CD4-positive, CD25-positive, alpha-beta regulatory T cell (primary cell): ENCODE data around the gene RP9. TPM values are rescaled to one million over a fixed set of nuclear protein-coding genes. Genes with fewer than 3 reads are reported as not detected.

Experiments used
- ATAC-seq, 2 donors: fragments of 150-1000 bp; cut with Tn5 transposase; one replicate each; pipeline ENCODE4 v1.10.0; 2021; ENCODE audit warnings: low read depth in 2 of 2, moderate number of reproducible peaks in 2 of 2, moderate library complexity in 1 of 2
- DNase-seq, 3 donors: peaks; one replicate each; pipeline versions ENCODE4 v3.0.0 to v3.0.0-alpha.2; 2012 to 2022; ENCODE audit warnings: mixed read lengths in 1 of 3
- H3K27ac ChIP-seq: one replicate; pipeline ENCODE4 v1.7.0; 2013; ENCODE audit warnings: mild to moderate bottlenecking, low read length; ENCODE audit not compliant: insufficient read depth, poor library complexity, severe bottlenecking
- H3K27me3 ChIP-seq: one replicate; pipeline ENCODE4 v1.7.0; 2013; ENCODE audit warnings: low read length; ENCODE audit not compliant: control insufficient read depth, insufficient read depth
- H3K36me3 ChIP-seq: one replicate; pipeline ENCODE4 v1.7.0; 2013; ENCODE audit warnings: mild to moderate bottlenecking, low read length, moderate library complexity; ENCODE audit not compliant: control insufficient read depth, insufficient read depth
- H3K4me1 ChIP-seq: 2 replicates; pipeline ENCODE4 v1.7.0; 2013; ENCODE audit warnings: mild to moderate bottlenecking, low read length; ENCODE audit not compliant: insufficient read depth, control insufficient read depth, poor library complexity, severe bottlenecking
- H3K4me3 ChIP-seq: one replicate; pipeline ENCODE4 v1.7.0; 2013; ENCODE audit warnings: low read depth, mild to moderate bottlenecking, low read length, moderate library complexity
- H3K9me3 ChIP-seq, 2 experiments: 1 replicate in 1 of 2; 2 replicates in 1 of 2; pipeline ENCODE4 v1.7.0; 2013; ENCODE audit warnings: low read length in 2 of 2, mild to moderate bottlenecking in 1 of 2, moderate library complexity in 1 of 2; ENCODE audit not compliant: control insufficient read depth in 2 of 2
- H3K27ac Mint-ChIP-seq, 3 donors: one replicate each; pipeline ENCODE4 v1.8.0; 2020 to 2022; ENCODE audit warnings: mild to moderate bottlenecking in 3 of 3, mixed read lengths in 3 of 3, moderate library complexity in 2 of 3
- H3K27me3 Mint-ChIP-seq: one replicate; pipeline ENCODE4 v1.8.0; 2022; ENCODE audit warnings: mild to moderate bottlenecking, mixed read lengths
- H3K36me3 Mint-ChIP-seq: one replicate; pipeline ENCODE4 v1.8.0; 2020; ENCODE audit warnings: mixed read lengths
- H3K4me1 Mint-ChIP-seq, 4 donors: one replicate each; pipeline ENCODE4 v1.8.0; 2020 to 2022; ENCODE audit warnings: mixed read lengths in 4 of 4, mild to moderate bottlenecking in 1 of 4
- H3K4me3 Mint-ChIP-seq, 4 donors: one replicate each; pipeline ENCODE4 v1.8.0; 2020 to 2022; ENCODE audit warnings: mild to moderate bottlenecking in 4 of 4, mixed read lengths in 4 of 4, moderate library complexity in 3 of 4
- H3K9me3 Mint-ChIP-seq, 7 donors: one replicate each; pipeline ENCODE4 v1.8.0; 2020 to 2022; ENCODE audit warnings: mixed read lengths in 7 of 7, mild to moderate bottlenecking in 3 of 7, moderate library complexity in 2 of 7
- polyA plus RNA-seq, 4 donors: library from polyadenylated mRNA; unstranded; fragments of 300-500 nt; fragmentation: Illumina TruSeq; gene quantifications; one replicate each; pipeline ENCODE4 v1.2.3, GENCODE V29; 2021
- total RNA-seq: library from RNA; stranded (reverse); gene quantifications from one replicate; pipeline ENCODE4 v1.2.3, GENCODE V29; 2022

The RP9 gene
- total and polyA plus RNA-seq, 5 donors from 2014 or later, result 14.3 to 26.2 (median 20.7) TPM

- Mint-ChIP-seq H3K4me1 (peaks cover 0 to 8% (median 0%) of the 10 kb centered on the region in 4 donors), H3K4me3 (no peak overlapping the region), H3K27ac (no peak overlapping the region), H3K9me3 (peaks cover 0 to 1% (median 0%) of the 10 kb centered on the region in 7 donors), H3K36me3 (peaks cover 14% of the 10 kb centered on the region), H3K27me3 (peaks cover 11% of the 10 kb centered on the region)
- Histone ChIP-seq H3K9me3 (no peaks in the 10 kb centered on the region), H3K36me3 (peaks cover 11% of the 10 kb centered on the region), H3K27me3 (no peaks in the 10 kb centered on the region), H3K27ac (no peak overlapping the region), H3K4me1 (no peaks in the 10 kb centered on the region), H3K4me3 (no peak overlapping the region)
- ATAC-seq (no peak), DNase-seq (no peak)
Observed at GRCh38 chr7:33089142-33089541, 20.1 kb downstream of the RP9 start.

GRCh38 chr7:33087858-33088257, 21.3 kb downstream of the RP9 start:
- H3K27me3 ChIP-seq, result peaks cover 2% of the 10 kb centered on the region
- no peak overlapping the region for H3K4me3 Mint-ChIP-seq
- peaks cover 19% of the 10 kb centered on the region for H3K27me3 Mint-ChIP-seq
- H3K27ac ChIP-seq, result no peak overlapping the region
- H3K9me3 Mint-ChIP-seq, result peaks cover 0 to 1% (median 0%) of the 10 kb centered on the region in 7 donors
- no peaks in the 10 kb centered on the region for H3K4me1 ChIP-seq
- peaks cover 3% of the 10 kb centered on the region for H3K36me3 Mint-ChIP-seq
- DNase-seq, result no peak
- H3K4me3 ChIP-seq, result no peak overlapping the region
- H3K27ac Mint-ChIP-seq, result no peak overlapping the region
- H3K36me3 ChIP-seq, result no peaks in the 10 kb centered on the region
- H3K4me1 Mint-ChIP-seq, result peaks cover 0 to 8% (median 0%) of the 10 kb centered on the region in 4 donors
- H3K9me3 ChIP-seq, result no peaks in the 10 kb centered on the region
- no peak for ATAC-seq

GRCh38 chr7:33087356-33087755, 21.8 kb downstream of the RP9 start:
- Histone ChIP-seq H3K9me3 (no peaks in the 10 kb centered on the region), H3K27ac (no peak overlapping the region), H3K4me3 (no peak overlapping the region), H3K36me3 (no peaks in the 10 kb centered on the region), H3K27me3 (peaks cover 2% of the 10 kb centered on the region), H3K4me1 (no peaks in the 10 kb centered on the region)
- Mint-ChIP-seq H3K27me3 (peaks cover 19% of the 10 kb centered on the region), H3K4me1 (peaks cover 0 to 8% (median 0%) of the 10 kb centered on the region in 4 donors), H3K9me3 (peaks cover 0 to 1% (median 0%) of the 10 kb centered on the region in 7 donors), H3K27ac (no peak overlapping the region), H3K36me3 (no peaks in the 10 kb centered on the region), H3K4me3 (no peak overlapping the region)
- DNase-seq, result no peak
- no peak for ATAC-seq

GRCh38 chr7:33079763-33080690, 29.2 kb downstream of the RP9 start:
- H3K9me3 Mint-ChIP-seq, result no peaks in the 10 kb centered on the region
- Histone ChIP-seq H3K4me1 (peaks cover 16% of the 10 kb centered on the region), H3K9me3 (no peaks in the 10 kb centered on the region), H3K36me3 (no peaks in the 10 kb centered on the region), H3K4me3 (no peak overlapping the region), H3K27me3 (peaks cover 4% of the 10 kb centered on the region), H3K27ac (no peak overlapping the region)
- ATAC-seq (no peak), DNase-seq (no peak)
- H3K4me3 Mint-ChIP-seq, result no peak overlapping the region
- H3K27me3 Mint-ChIP-seq, result peaks cover 56% of the 10 kb centered on the region
- H3K36me3 Mint-ChIP-seq, result no peaks in the 10 kb centered on the region
- H3K4me1 Mint-ChIP-seq, result peaks cover 10 to 20% (median 15%) of the 10 kb centered on the region in 4 donors
- peak overlapping the region in 1 of 3 donors; percentile 28 for H3K27ac Mint-ChIP-seq

GRCh38 chr7:33079096-33079495, 30.1 kb downstream of the RP9 start:
- Histone ChIP-seq H3K27me3 (peaks cover 4% of the 10 kb centered on the region), H3K36me3 (no peaks in the 10 kb centered on the region), H3K4me3 (no peak overlapping the region), H3K4me1 (peaks cover 16% of the 10 kb centered on the region), H3K9me3 (no peaks in the 10 kb centered on the region), H3K27ac (no peak overlapping the region)
- Mint-ChIP-seq H3K27me3 (peaks cover 50% of the 10 kb centered on the region), H3K9me3 (no peaks in the 10 kb centered on the region), H3K27ac (no peak overlapping the region), H3K4me3 (no peak overlapping the region), H3K36me3 (no peaks in the 10 kb centered on the region), H3K4me1 (peaks cover 10 to 20% (median 15%) of the 10 kb centered on the region in 4 donors)
- ATAC-seq (no peak), DNase-seq (no peak)

GRCh38 chr7:33076737-33077136, 32.5 kb downstream of the RP9 start:
- peaks cover 0 to 3% (median under 1%) of the 10 kb centered on the region in 7 donors for H3K9me3 Mint-ChIP-seq
- no peak overlapping the region for H3K27ac ChIP-seq
- ATAC-seq (no peak), DNase-seq (no peak)
- peaks cover 6% of the 10 kb centered on the region for H3K27me3 ChIP-seq
- peaks cover 16% of the 10 kb centered on the region for H3K4me1 ChIP-seq
- no peaks in the 10 kb centered on the region for H3K9me3 ChIP-seq
- H3K36me3 ChIP-seq, result no peaks in the 10 kb centered on the region
- H3K27ac Mint-ChIP-seq, result no peak overlapping the region
- H3K4me3 Mint-ChIP-seq, result no peak overlapping the region
- peaks cover 10 to 20% (median 15%) of the 10 kb centered on the region in 4 donors for H3K4me1 Mint-ChIP-seq
- H3K4me3 ChIP-seq, result peak overlapping the region; percentile 39
- H3K27me3 Mint-ChIP-seq, result peaks cover 63% of the 10 kb centered on the region
- peaks cover 1% of the 10 kb centered on the region for H3K36me3 Mint-ChIP-seq

- Mint-ChIP-seq H3K4me3 (no peak overlapping the region), H3K27ac (no peak overlapping the region), H3K36me3 (peaks cover 8% of the 10 kb centered on the region), H3K27me3 (peaks cover 68% of the 10 kb centered on the region), H3K4me1 (peaks cover 10 to 20% (median 15%) of the 10 kb centered on the region in 4 donors), H3K9me3 (peaks cover 0 to 8% (median 5%) of the 10 kb centered on the region in 7 donors)
- no peak for DNase-seq
- H3K27me3 ChIP-seq, result peaks cover 6% of the 10 kb centered on the region
- H3K4me1 ChIP-seq, result peaks cover 16% of the 10 kb centered on the region
- ATAC-seq, result no peak
- no peaks in the 10 kb centered on the region for H3K36me3 ChIP-seq
- H3K4me3 ChIP-seq, result no peak overlapping the region
- H3K27ac ChIP-seq, result no peak overlapping the region
- peaks cover 0 to 1% of the 10 kb centered on the region in 2 experiments for H3K9me3 ChIP-seq
Observed at GRCh38 chr7:33075818-33076518, 33.2 kb downstream of the RP9 start.
